GM21381 (cell line): ENCODE measurements around the gene TMEM87B.
"Not testable (repeated sequence)": the region's sequence is repeated elsewhere in the genome, so short reads cannot be mapped to it uniquely, and the experiment has no call there.

Source experiments
- ATAC-seq: cut with Tn5 transposase; IDR thresholded peaks from one replicate; pipeline ENCODE4 v1.9.1; 2021; ENCODE audit warnings: mild to moderate bottlenecking, moderate library complexity; ENCODE audit not compliant: unreplicated experiment

TMEM87B gene

GRCh38 chr2:112065486-112065885 is 10.4 kb downstream of the TMEM87B start:
- ATAC-seq = no peak

- ATAC-seq = no peak
Measured at GRCh38 chr2:112065966-112066365, 10.9 kb downstream of the TMEM87B start.

- not testable (repeated sequence) for ATAC-seq
Measured at GRCh38 chr2:112069794-112070193, 14.7 kb downstream of the TMEM87B start.

- ATAC-seq = no peak
Measured at GRCh38 chr2:112073875-112074274, 18.8 kb downstream of the TMEM87B start.

DNA sequence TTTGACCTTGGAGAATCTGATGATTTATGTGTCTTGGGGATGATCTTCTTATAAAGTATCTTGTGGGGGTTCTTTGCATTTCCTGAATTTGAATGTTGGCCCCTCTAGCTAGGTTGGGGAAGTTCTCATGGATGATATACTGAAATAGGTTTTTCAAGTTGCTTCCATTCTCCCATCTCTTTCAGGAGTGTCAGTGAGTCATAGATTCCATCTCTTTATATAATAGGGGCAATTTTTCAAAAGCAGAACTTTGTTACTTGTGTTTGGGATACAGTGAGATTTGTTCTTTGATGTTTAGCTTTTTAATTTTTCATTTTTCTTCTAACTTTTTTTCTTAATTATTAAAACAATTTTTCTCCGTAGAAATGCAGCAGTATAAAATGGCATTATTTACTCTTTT is 19.4 kb downstream of the TMEM87B start:
- ATAC-seq = no peak

DNA sequence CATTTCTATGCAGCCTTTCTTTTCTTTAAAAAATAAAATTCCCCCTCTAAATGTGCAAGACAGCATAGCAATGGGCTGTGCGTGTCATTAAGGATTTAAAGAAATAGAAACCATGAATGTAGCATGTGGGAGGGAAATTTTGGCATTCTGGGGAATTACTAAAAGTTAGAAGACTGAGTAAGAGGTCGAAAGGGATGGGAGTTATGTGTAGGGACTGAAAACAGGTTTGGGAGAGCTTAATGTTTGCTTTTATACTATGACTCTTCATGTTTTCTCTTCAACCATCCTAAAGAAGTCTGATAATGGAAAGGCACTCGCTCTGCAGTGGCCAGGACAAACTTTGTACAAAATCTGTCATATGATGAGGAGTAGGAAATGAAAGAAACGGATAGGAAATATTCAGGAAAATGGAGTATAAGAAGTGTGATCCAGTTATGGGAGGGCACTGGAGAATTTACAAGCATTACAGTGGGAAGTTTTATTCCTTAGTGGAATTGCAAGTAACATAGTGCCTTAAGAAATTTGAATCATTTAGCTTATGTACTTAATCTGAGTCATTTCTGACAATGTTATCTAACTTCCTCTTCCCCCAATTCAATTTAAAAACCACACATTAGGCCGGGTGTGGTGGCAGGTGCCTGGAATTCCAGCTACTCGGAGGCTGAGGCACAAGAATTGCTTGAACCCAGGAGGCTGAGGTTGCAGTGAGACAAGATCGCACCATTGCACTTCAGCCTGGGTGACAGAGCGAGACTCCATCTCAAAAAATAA is 20.6 kb downstream of the TMEM87B start:
- ATAC-seq = no peak

DNA sequence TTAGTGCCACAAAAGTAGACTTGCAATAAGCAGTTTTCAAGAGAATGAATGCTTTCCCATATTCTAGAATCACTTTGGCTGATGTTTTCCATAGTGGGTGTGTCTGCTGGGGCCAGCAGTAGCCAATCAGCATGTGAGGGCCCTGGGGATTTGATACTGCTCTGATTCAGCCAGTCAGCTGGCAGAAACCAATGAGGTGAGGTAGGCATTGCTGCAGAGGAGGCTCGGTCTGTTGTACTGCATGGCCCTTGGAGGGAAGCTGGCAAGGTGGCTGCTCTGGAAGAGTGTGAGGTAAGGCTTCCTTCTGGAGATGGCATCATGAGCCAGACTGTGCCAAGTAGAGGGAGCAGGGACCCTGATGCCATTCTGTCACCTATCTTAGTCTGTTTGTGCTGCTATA is 22.7 kb downstream of the TMEM87B start:
- ATAC-seq = no peak

- ATAC-seq = no peak
Measured at GRCh38 chr2:112081262-112081661, 26.2 kb downstream of the TMEM87B start.

DNA sequence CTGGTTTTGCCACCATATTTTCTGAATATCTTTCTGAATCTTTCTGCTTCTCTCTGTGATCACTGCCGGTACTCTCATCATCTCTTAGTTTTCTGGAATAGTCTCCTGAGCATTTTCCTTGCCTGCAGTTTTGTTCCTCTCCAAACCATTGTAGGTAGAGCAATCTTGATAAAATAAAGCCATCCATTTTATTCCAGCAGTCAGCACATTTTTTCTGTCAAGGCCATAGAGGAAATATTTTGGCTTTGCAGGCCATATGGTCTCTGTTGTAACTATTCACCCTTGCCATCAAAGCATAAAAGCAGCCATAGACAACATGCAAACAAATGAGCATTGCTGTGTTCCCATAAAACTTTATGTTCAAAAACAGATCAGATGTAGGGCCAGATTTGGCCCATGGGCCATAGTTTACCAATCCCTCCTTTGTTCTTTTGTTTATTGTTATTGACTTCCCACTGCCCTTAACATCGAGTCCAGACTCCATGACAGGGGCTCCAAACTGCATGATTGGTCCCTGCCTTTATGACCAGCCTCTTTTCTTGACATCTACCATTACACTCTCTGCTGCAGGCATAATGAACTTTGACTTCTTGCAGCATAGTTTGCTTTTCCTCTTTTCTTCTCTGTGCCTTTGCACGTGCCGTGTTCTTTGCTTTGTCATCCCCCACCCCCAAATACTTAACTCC is 29.8 kb downstream of the TMEM87B start:
- ATAC-seq = no peak

DNA sequence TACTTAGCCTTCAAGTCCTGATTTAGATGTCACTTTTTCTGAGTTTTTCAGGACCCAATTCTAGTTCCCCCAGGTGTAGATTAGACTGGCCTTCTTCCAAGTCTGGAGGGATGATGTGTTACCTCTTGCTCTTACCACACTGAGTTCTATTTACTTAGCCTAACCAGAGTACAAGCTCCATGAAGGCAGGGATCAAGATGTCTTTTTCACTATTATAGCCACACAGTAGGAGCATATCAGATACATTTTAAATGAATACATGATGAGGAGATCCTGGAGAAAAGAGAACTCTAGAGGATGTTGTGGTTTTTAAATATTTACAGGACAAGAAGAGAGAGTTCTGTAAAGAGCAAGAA is 30.3 kb downstream of the TMEM87B start:
- ATAC-seq = no peak

GRCh38 chr2:112085916-112086669 is 31.0 kb downstream of the TMEM87B start:
- ATAC-seq = no peak

- no peak for ATAC-seq
Measured at GRCh38 chr2:112087346-112088020, 32.4 kb downstream of the TMEM87B start.

- no peak for ATAC-seq
Measured at GRCh38 chr2:112089375-112089774, 34.3 kb downstream of the TMEM87B start.

GRCh38 chr2:112092286-112093041 is 37.4 kb downstream of the TMEM87B start:
- no peak for ATAC-seq

- no peak for ATAC-seq
Measured at GRCh38 chr2:112093216-112093615, 38.1 kb downstream of the TMEM87B start.

DNA sequence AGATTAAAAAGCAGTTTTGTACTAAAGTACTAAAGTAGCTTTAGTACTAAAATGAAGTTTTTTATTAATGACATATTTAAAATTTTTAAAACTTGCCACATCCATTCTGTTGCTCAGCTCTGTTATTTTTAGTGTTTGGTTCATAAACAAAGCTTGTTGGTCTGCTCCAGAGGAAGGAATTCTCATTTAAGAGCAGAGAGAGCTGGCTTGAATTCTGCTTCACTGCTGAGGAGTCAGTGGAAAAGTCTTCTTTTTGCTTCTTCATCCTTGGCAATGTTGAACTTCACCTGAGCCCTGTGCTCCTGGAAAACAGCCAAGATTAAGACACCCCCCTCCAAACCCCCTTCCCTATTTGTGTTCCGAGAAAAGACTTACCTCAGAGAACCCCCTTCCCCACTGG is 40.6 kb downstream of the TMEM87B start:
- ATAC-seq = no peak

DNA sequence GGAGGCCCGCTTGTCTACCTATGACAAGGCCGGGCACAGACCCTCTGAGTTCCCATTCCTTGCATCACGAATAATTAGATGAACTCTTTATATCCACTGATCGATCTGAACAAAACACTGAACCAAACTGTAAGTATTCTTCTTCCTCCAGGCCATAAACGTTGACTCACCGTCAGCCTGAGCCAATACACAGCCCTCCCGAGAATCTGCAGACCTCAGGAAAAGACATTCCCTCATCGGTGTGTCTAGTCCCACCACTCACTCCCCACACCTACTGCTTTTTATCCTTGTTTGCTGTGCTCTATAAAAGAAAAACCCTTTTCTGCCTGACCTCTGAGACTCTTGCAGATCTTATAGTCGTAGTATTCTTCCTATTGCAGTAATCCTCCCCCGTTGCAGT is 41.0 kb downstream of the TMEM87B start:
- no peak for ATAC-seq

DNA sequence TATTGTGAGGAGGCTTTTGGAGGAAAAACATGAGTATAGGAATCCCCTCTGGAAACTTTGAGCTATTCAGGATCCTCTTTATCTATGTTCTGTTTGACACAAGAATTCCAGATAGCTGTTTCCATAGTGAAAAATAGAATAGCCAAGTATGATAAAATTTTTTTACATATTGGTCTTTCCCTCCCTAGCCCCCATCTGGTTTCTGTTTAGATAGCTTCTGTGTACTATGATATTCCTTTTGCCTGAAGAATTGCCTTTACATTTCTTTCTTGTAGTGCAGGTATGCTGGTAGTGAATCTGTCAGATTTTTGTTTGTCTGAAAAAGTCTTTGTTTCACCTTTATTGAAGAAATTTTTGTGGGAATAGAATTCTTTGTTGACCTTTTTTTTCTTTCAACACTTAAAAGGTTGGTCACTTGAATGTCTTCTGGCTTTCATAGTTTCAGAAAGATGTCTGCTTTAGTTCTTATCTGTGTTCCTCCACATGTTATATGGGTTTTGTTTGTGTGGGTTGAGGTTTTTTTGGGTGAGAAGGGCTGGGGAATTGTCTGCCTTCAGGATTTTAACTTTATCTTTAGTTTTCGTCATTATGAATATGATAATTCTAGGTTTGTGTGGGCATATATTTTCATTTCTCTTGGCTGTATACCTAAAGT is 53.2 kb downstream of the TMEM87B start:
- no peak for ATAC-seq

- no peak for ATAC-seq
Measured at GRCh38 chr2:112109278-112109677, 54.2 kb downstream of the TMEM87B start.

- no peak for ATAC-seq
Measured at GRCh38 chr2:112110966-112111365, 55.9 kb downstream of the TMEM87B start.
